CD4-positive, alpha-beta T cell treated with Interleukin-4 for 4 hours (primary cell): Measurements from ENCODE around the gene TICRR.

Source experiments
- DNase-seq: peaks from one replicate; pipeline ENCODE4 v3.0.0-alpha.2; 2020

The TICRR gene

GRCh38 chr15:89674526-89674925 lies 99.3 kb downstream of the TICRR start:
- DNase-seq, result no peak

- DNase-seq, result no peak
These were observed 100.3 kb downstream of the TICRR start for GRCh38 chr15:89675606-89676005.

- DNase-seq, result no peak
These were observed 102.1 kb downstream of the TICRR start for GRCh38 chr15:89677381-89677780.
